SH-SY5Y (cell line): ENCODE results near the gene MRPL55.

Experiments
- GATA2 ChIP-seq: IDR thresholded peaks from 2 replicates; pipeline ENCODE4 v1.6.1; 2011; ENCODE audit warnings: mild to moderate bottlenecking, low read depth, low read length
- GATA3 ChIP-seq: IDR thresholded peaks from 2 replicates; pipeline ENCODE4 v1.6.1; 2011; ENCODE audit warnings: low read depth, mild to moderate bottlenecking, low read length, moderate library complexity

DNA sequence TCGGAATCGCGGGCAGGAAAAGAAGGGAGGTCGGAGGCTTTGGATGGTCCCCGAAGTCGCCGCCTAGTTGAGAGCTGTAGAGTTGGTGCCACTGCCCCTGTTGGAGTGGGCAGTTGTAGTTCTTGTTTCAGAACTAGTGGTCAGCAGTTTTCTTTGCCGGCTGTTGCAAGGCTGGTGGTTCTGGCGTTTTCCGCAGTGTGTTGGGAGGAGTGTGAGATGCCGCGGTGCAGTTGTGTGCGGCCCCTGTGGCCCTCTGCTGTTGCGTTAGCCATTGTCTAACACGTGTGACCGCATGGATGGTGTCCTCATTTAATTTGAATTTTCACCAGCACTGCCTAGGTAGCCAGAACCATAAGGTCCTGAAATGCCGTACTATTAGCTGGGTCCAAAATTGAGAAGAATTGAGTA is 25.2 kb downstream of the MRPL55 start:
- TF ChIP-seq GATA2 (no peak), GATA3 (no peak)
